Naive thymus-derived CD4-positive, alpha-beta T cell (primary cell): ENCODE measurements around the gene CHD9. TPM values are rescaled to one million over a fixed set of nuclear protein-coding genes. Genes with fewer than 3 reads are reported as not detected.

Experiments used
- ATAC-seq: fragments of 150-1000 bp; cut with Tn5 transposase; 2 replicates; pipeline ENCODE4 v1.10.0; 2021; ENCODE audit warnings: mild to moderate bottlenecking, moderate library complexity
- CTCF ChIA-PET: fragments of 350-600 bp; sonication (Branson Sonifier 250); formaldehyde crosslinking; loops from one replicate; lab custom pipeline; 2021; ENCODE audit warnings: antibody characterized with exemption; lab: Charles Lee
- POLR2A ChIA-PET: fragments of 350-600 bp; sonication (Branson Sonifier 250); formaldehyde crosslinking; loops from one replicate; lab custom pipeline; 2021; ENCODE audit warnings: antibody characterized with exemption, inconsistent platforms; lab: Charles Lee
- DNase-seq, 9 donors: peaks; one replicate each; pipeline versions ENCODE4 v3.0.0 to v3.0.0-alpha.2; 2020 to 2022; ENCODE audit warnings: mixed read lengths in 1 of 9
- H3K27ac ChIP-seq: one replicate; pipeline ENCODE4 v1.7.0; 2013; ENCODE audit warnings: mild to moderate bottlenecking, low read depth, low read length, moderate library complexity
- H3K27me3 ChIP-seq, 2 donors: one replicate each; pipeline ENCODE4 v1.7.0; 2013; ENCODE audit warnings: low read length in 2 of 2, mild to moderate bottlenecking in 2 of 2, moderate library complexity in 2 of 2; ENCODE audit not compliant: control insufficient read depth in 2 of 2, insufficient read depth in 2 of 2
- H3K36me3 ChIP-seq, 3 experiments: 1 replicate in 2 of 3; 2 replicates in 1 of 3; pipeline ENCODE4 v1.7.0; 2013; ENCODE audit warnings: low read length in 3 of 3, mild to moderate bottlenecking in 3 of 3, moderate library complexity in 1 of 3; ENCODE audit not compliant: insufficient read depth in 3 of 3, control insufficient read depth in 2 of 3
- H3K4me1 ChIP-seq, 2 donors: one replicate each; pipeline ENCODE4 v1.7.0; 2013; ENCODE audit warnings: low read length in 2 of 2, mild to moderate bottlenecking in 2 of 2, moderate library complexity in 1 of 2; ENCODE audit not compliant: control insufficient read depth in 2 of 2, insufficient read depth in 2 of 2
- H3K4me3 ChIP-seq: 2 replicates; pipeline ENCODE4 v1.7.0; 2013; ENCODE audit warnings: mild to moderate bottlenecking, low read length
- H3K9me3 ChIP-seq, 3 experiments: 1 replicate in 2 of 3; 2 replicates in 1 of 3; pipeline ENCODE4 v1.7.0; 2013; ENCODE audit warnings: low read length in 3 of 3; ENCODE audit not compliant: control insufficient read depth in 2 of 3
- H3K27ac Mint-ChIP-seq, 9 donors: one replicate each; pipeline ENCODE4 v1.8.0; 2020 to 2022; ENCODE audit warnings: mixed read lengths in 9 of 9, mild to moderate bottlenecking in 8 of 9, moderate library complexity in 5 of 9, inconsistent platforms in 2 of 9
- H3K27me3 Mint-ChIP-seq, 5 donors: one replicate each; pipeline ENCODE4 v1.8.0; 2021 to 2022; ENCODE audit warnings: mixed read lengths in 5 of 5, mild to moderate bottlenecking in 1 of 5
- H3K36me3 Mint-ChIP-seq, 5 donors: one replicate each; pipeline ENCODE4 v1.8.0; 2020 to 2022; ENCODE audit warnings: mixed read lengths in 5 of 5, mild to moderate bottlenecking in 3 of 5, inconsistent platforms in 1 of 5
- H3K4me1 Mint-ChIP-seq, 7 donors: one replicate each; pipeline ENCODE4 v1.8.0; 2020 to 2022; ENCODE audit warnings: mixed read lengths in 7 of 7, mild to moderate bottlenecking in 3 of 7, inconsistent platforms in 1 of 7
- H3K4me3 Mint-ChIP-seq, 10 donors: one replicate each; pipeline ENCODE4 v1.8.0; 2020 to 2022; ENCODE audit warnings: mild to moderate bottlenecking in 10 of 10, mixed read lengths in 10 of 10, moderate library complexity in 6 of 10, inconsistent platforms in 2 of 10
- H3K9me3 Mint-ChIP-seq, 11 donors: one replicate each; pipeline ENCODE4 v1.8.0; 2020 to 2022; ENCODE audit warnings: mixed read lengths in 11 of 11, mild to moderate bottlenecking in 4 of 11, inconsistent platforms in 1 of 11, moderate library complexity in 1 of 11
- intact Hi-C, 2 donors: fragments of 100-400 bp; cut with micrococcal nuclease; formaldehyde crosslinking; loops; one replicate each; pipeline ENCODE4 v1.15.1; 2023
- polyA plus RNA-seq, 2 donors: library from polyadenylated mRNA; unstranded; fragments of 300-500 nt; fragmentation: Illumina TruSeq; gene quantifications; one replicate each; pipeline ENCODE4 v1.2.3, GENCODE V29; 2021
- total RNA-seq, 6 experiments: library from RNA in 5 of 6; stranded (reverse) in 5 of 6; gene quantifications; 1 replicate in 5 of 6; 2 replicates in 1 of 6; pipeline ENCODE4 v1.2.3 and lab custom pipeline; 2021 to 2026

The CHD9 gene
- total RNA-seq: 10 to 100 TPM; 23.8 to 46.4 (median 36.3) TPM
- 10 to 100 TPM; 24.1 to 30.6 TPM for polyA plus RNA-seq
- total RNA-seq (lab: John Stamatoyannopoulos, UW): 74.3 reads per million, percentile 79 among the genes with 10 or more reads in this experiment

GRCh38 chr16:53054670-53055485, at the start of gene CHD9:
TSS of gene CHD9 (plus strand) at chr16:53054991. CDS start at chr16:53156090, 101,099 bp downstream.
- ChIA-PET POLR2A (interaction anchor here (1.3 kb wide), 1 partner anchor 75 kb away, joined by 3 read pairs; no protein-coding TSS in a partner anchor), CTCF (interaction anchor here (0.6 to 2.3 kb wide), 10 partner anchors 10 to 617 kb away, joined by 3 to 21 read pairs (median 4); no protein-coding TSS in a partner anchor)
- peaks cover 6 to 42% (median 12%) of the 10 kb centered on the region in 7 donors for H3K4me1 Mint-ChIP-seq
- H3K9me3 Mint-ChIP-seq: no peaks in the 10 kb centered on the region
- peak within 1 kb of the TSS; percentile 77 to 88 (median 84) for H3K4me3 Mint-ChIP-seq
- ATAC-seq (peak; percentile 96), DNase-seq (peak; percentile 48 to 84 (median 75))
- Histone ChIP-seq H3K4me3 (peak within 1 kb of the TSS; percentile 74), H3K9me3 (no peaks in the 10 kb centered on the region), H3K27me3 (no peaks in the 10 kb centered on the region), H3K4me1 (peaks cover 6 to 9% of the 10 kb centered on the region in 2 donors), H3K27ac (peak within 1 kb of the TSS; percentile 36), H3K36me3 (no peaks in the 10 kb centered on the region)
- H3K27ac Mint-ChIP-seq: peak within 1 kb of the TSS in 6 of 9 donors; percentile 6 to 86 (median 41)
- peaks cover 0 to 8% (median 5%) of the 10 kb centered on the region in 5 donors for H3K27me3 Mint-ChIP-seq
- H3K36me3 Mint-ChIP-seq: no peaks in the 10 kb centered on the region
- intact Hi-C loops: loop anchor here (1.0 to 10.0 kb wide), 13 partner anchors 44 to 650 kb away; partner anchors contain the start of genes AKTIP (in 1 of the 2), FTO (in 1 of the 2) and RPGRIP1L (in 1 of the 2)

GRCh38 chr16:53007095-53007494, 47.7 kb upstream of the CHD9 start:
- no peak overlapping the region for H3K4me3 ChIP-seq
- POLR2A ChIA-PET: no interaction called here
- H3K27ac Mint-ChIP-seq: no peak overlapping the region
- H3K4me3 Mint-ChIP-seq: no peak overlapping the region
- no peak for ATAC-seq
- H3K36me3 Mint-ChIP-seq: no peaks in the 10 kb centered on the region
- H3K4me1 Mint-ChIP-seq: no peaks in the 10 kb centered on the region
- no peaks in the 10 kb centered on the region for H3K4me1 ChIP-seq
- H3K27me3 Mint-ChIP-seq: peaks cover 5 to 33% (median 29%) of the 10 kb centered on the region in 5 donors
- no peaks in the 10 kb centered on the region for H3K36me3 ChIP-seq
- CTCF ChIA-PET: no interaction called here
- no peak overlapping the region for H3K27ac ChIP-seq
- no peak for DNase-seq
- no peaks in the 10 kb centered on the region for H3K27me3 ChIP-seq
- H3K9me3 Mint-ChIP-seq: no peaks in the 10 kb centered on the region
- intact Hi-C loops: no loop called here
- no peaks in the 10 kb centered on the region for H3K9me3 ChIP-seq

DNA sequence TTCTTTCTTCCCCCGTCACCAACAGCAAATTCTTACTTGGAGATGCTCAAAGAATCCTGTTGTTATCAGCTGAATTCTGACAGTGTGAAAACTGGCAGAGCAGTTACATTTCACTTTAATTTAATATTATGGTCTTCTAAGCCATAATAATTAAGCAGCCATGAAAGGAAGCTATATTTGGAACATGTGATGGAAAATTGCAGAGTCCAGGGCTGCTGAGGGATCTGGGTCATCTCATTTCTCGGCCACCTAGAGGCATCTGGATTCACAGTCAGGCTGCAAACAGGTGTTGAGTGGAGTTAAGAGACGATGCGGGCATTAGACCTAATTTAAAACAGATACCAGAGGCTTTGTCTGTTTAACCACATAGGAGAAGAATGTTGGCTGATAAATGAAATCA, 40.5 kb upstream of the CHD9 start:
- DNase-seq (no peak), ATAC-seq (no peak)
- Mint-ChIP-seq H3K4me3 (no peak overlapping the region), H3K27me3 (peaks cover 0 to 36% (median 29%) of the 10 kb centered on the region in 5 donors), H3K9me3 (no peaks in the 10 kb centered on the region), H3K36me3 (peaks cover 0 to 4% (median 0%) of the 10 kb centered on the region in 5 donors), H3K27ac (no peak overlapping the region), H3K4me1 (peaks cover 0 to 1% (median 0%) of the 10 kb centered on the region in 7 donors)
- H3K27ac ChIP-seq: no peak overlapping the region
- ChIA-PET CTCF (no interaction called here), POLR2A (no interaction called here)
- no peaks in the 10 kb centered on the region for H3K36me3 ChIP-seq
- H3K4me1 ChIP-seq: no peaks in the 10 kb centered on the region
- intact Hi-C loops: no loop called here
- peaks cover 0 to 6% of the 10 kb centered on the region in 2 donors for H3K27me3 ChIP-seq
- no peaks in the 10 kb centered on the region for H3K9me3 ChIP-seq
- H3K4me3 ChIP-seq: no peak overlapping the region

GRCh38 chr16:53018834-53019416, 35.9 kb upstream of the CHD9 start:
- H3K4me1 Mint-ChIP-seq: no peaks in the 10 kb centered on the region
- H3K36me3 Mint-ChIP-seq: peaks cover 0 to 4% (median 0%) of the 10 kb centered on the region in 5 donors
- H3K27me3 Mint-ChIP-seq: peaks cover 0 to 19% (median 14%) of the 10 kb centered on the region in 5 donors
- H3K9me3 Mint-ChIP-seq: peaks cover 0 to 2% (median 0%) of the 10 kb centered on the region in 11 donors
- H3K4me1 ChIP-seq: no peaks in the 10 kb centered on the region
- CTCF ChIA-PET: no interaction called here
- peaks cover 0 to 6% of the 10 kb centered on the region in 2 donors for H3K27me3 ChIP-seq
- no peaks in the 10 kb centered on the region for H3K9me3 ChIP-seq
- intact Hi-C loops: no loop called here
- no peak for DNase-seq
- no peak overlapping the region for H3K27ac Mint-ChIP-seq
- no peak overlapping the region for H3K27ac ChIP-seq
- ATAC-seq: no peak
- H3K36me3 ChIP-seq: no peaks in the 10 kb centered on the region
- no peak overlapping the region for H3K4me3 Mint-ChIP-seq
- POLR2A ChIA-PET: no interaction called here
- no peak overlapping the region for H3K4me3 ChIP-seq

- intact Hi-C loops: loop anchor here in 1 of 2 donors (5.0 kb wide), 1 partner anchor 830 kb away; no protein-coding TSS in a partner anchor
- peaks cover 0 to 4% (median 0%) of the 10 kb centered on the region in 11 donors for H3K9me3 Mint-ChIP-seq
- Histone ChIP-seq H3K27me3 (no peaks in the 10 kb centered on the region), H3K36me3 (no peaks in the 10 kb centered on the region), H3K4me1 (no peaks in the 10 kb centered on the region), H3K27ac (no peak overlapping the region), H3K4me3 (no peak overlapping the region), H3K9me3 (no peaks in the 10 kb centered on the region)
- H3K4me1 Mint-ChIP-seq: no peaks in the 10 kb centered on the region
- ATAC-seq (no peak), DNase-seq (no peak)
- peaks cover 0 to 5% (median 4%) of the 10 kb centered on the region in 5 donors for H3K27me3 Mint-ChIP-seq
- CTCF ChIA-PET: no interaction called here
- H3K36me3 Mint-ChIP-seq: no peaks in the 10 kb centered on the region
- no peak overlapping the region for H3K4me3 Mint-ChIP-seq
- POLR2A ChIA-PET: no interaction called here
- no peak overlapping the region for H3K27ac Mint-ChIP-seq
Observed at GRCh38 chr16:53022374-53022773, 32.4 kb upstream of the CHD9 start.

DNA sequence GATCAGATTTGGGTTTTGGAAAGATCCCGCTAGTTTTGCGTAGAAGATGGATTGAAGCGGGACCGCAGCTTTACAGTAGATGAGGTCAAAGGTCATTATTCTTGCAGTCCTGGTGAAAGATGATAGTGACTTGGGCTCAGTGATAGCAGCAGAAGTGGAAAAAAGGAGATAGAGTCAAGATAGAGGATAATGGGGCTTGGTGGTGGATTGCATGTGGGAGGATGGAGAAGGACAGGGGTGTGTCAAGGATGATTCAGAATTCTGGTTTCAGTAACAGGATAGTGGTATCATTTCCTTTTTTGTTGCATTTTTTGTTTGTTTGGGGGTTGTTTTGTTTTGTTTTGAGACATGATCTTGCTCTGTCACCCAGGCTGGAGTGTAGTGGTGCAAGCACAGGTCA, 30.7 kb upstream of the CHD9 start:
- ATAC-seq (no peak), DNase-seq (no peak)
- Histone ChIP-seq H3K9me3 (no peaks in the 10 kb centered on the region), H3K27ac (no peak overlapping the region), H3K4me3 (no peak overlapping the region), H3K36me3 (no peaks in the 10 kb centered on the region), H3K4me1 (no peaks in the 10 kb centered on the region), H3K27me3 (no peaks in the 10 kb centered on the region)
- CTCF ChIA-PET: no interaction called here
- Mint-ChIP-seq H3K27me3 (peaks cover 0 to 9% (median 6%) of the 10 kb centered on the region in 5 donors), H3K36me3 (no peaks in the 10 kb centered on the region), H3K9me3 (peaks cover 0 to 4% (median 0%) of the 10 kb centered on the region in 11 donors), H3K27ac (no peak overlapping the region), H3K4me1 (no peaks in the 10 kb centered on the region), H3K4me3 (no peak overlapping the region)
- intact Hi-C loops: loop anchor here in 1 of 2 donors (5.0 kb wide), 1 partner anchor 832 kb away; no protein-coding TSS in a partner anchor
- POLR2A ChIA-PET: no interaction called here
